CD4-positive, alpha-beta T cell treated with Interleukin-17A for 1 hour (primary cell): ENCODE measurements around the gene CISTR.

ENCODE experiments used
- DNase-seq: peaks from one replicate; pipeline ENCODE4 v3.0.0-alpha.2; 2020

The CISTR gene

GRCh38 chr12:53761306-53761705, 9.5 kb upstream of the CISTR start:
- DNase-seq: no peak

- DNase-seq: no peak
Observed at GRCh38 chr12:53759261-53759660, 7.5 kb upstream of the CISTR start.

GRCh38 chr12:53758730-53759103, 6.9 kb upstream of the CISTR start:
- no peak for DNase-seq

- no peak for DNase-seq
Observed at GRCh38 chr12:53758081-53758729, 6.4 kb upstream of the CISTR start.

- peak; percentile 84 for DNase-seq
Observed at GRCh38 chr12:53757101-53757770, 5.5 kb upstream of the CISTR start.

GRCh38 chr12:53756300-53757100, 4.7 kb upstream of the CISTR start:
- no peak for DNase-seq

- DNase-seq: no peak
Observed at GRCh38 chr12:53755893-53756292, 4.1 kb upstream of the CISTR start.

GRCh38 chr12:53755451-53755891, 3.7 kb upstream of the CISTR start:
- DNase-seq: no peak

- DNase-seq: no peak
Observed at GRCh38 chr12:53754633-53755264, 3.0 kb upstream of the CISTR start.

- no peak for DNase-seq
Observed at GRCh38 chr12:53754188-53754585, 2.4 kb upstream of the CISTR start.

- no peak for DNase-seq
Observed at GRCh38 chr12:53752621-53753020, 842 bp upstream of the CISTR start.

GRCh38 chr12:53752192-53752601, 418 bp upstream of the CISTR start:
- DNase-seq: no peak

GRCh38 chr12:53750812-53751335, 905 bp downstream of the CISTR start:
- no peak for DNase-seq

- DNase-seq: no peak
Observed at GRCh38 chr12:53749986-53750811, 1.6 kb downstream of the CISTR start.

- no peak for DNase-seq
Observed at GRCh38 chr12:53748072-53748840, 3.5 kb downstream of the CISTR start.

- DNase-seq: no peak
Observed at GRCh38 chr12:53747095-53747494, 4.7 kb downstream of the CISTR start.

GRCh38 chr12:53746592-53747092, 5.1 kb downstream of the CISTR start:
- peak; percentile 89 for DNase-seq

- DNase-seq: no peak
Observed at GRCh38 chr12:53744751-53745150, 7.0 kb downstream of the CISTR start.

GRCh38 chr12:53744130-53744441, 7.7 kb downstream of the CISTR start:
- DNase-seq: no peak

GRCh38 chr12:53743266-53744129, 8.3 kb downstream of the CISTR start:
- peak; percentile 78 for DNase-seq
